ENCODE results near the gene CECR2. TPM values are rescaled to one million over a fixed set of nuclear protein-coding genes. Genes with fewer than 3 reads are reported as not detected.
A peak's percentile ranks its signal among the peaks of the same experiment; 100 is the strongest.

Gene CECR2
- total and polyA plus RNA-seq, 12 donors, result 1.1 to 9.1 (median 6.3) TPM

GRCh38 chr22:17371448-17371847 is 2.2 kb downstream of the CECR2 start:
- intact Hi-C loops (cut with DNase I), result loop anchor here in 3 of 10 donors (5.0 to 10.0 kb wide), 4 partner anchors 36 to 177 kb away; no protein-coding TSS in a partner anchor
- WGBS, 2 donors, result 54 to 59% methylated on average over 5 of the region's 5 CpGs
- H3K27me3 ChIP-seq, result peaks cover 0 to 72% (median 3%) of the 10 kb centered on the region in 7 donors
- TF ChIP-seq, protein P1, sequence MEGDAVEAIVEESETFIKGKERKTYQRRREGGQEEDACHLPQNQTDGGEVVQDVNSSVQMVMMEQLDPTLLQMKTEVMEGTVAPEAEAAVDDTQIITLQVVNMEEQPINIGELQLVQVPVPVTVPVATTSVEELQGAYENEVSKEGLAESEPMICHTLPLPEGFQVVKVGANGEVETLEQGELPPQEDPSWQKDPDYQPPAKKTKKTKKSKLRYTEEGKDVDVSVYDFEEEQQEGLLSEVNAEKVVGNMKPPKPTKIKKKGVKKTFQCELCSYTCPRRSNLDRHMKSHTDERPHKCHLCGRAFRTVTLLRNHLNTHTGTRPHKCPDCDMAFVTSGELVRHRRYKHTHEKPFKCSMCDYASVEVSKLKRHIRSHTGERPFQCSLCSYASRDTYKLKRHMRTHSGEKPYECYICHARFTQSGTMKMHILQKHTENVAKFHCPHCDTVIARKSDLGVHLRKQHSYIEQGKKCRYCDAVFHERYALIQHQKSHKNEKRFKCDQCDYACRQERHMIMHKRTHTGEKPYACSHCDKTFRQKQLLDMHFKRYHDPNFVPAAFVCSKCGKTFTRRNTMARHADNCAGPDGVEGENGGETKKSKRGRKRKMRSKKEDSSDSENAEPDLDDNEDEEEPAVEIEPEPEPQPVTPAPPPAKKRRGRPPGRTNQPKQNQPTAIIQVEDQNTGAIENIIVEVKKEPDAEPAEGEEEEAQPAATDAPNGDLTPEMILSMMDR (IDR thresholded peaks at IDR 0.05), result no peak
- no peaks in the 10 kb centered on the region for H3K9me3 ChIP-seq
- H3K27ac ChIP-seq, result peak overlapping the region in 3 of 10 donors; percentile 77 to 82 (median 81)
- ATAC-seq (no peak), DNase-seq (no peak)
- H3K4me3 ChIP-seq, result peak overlapping the region in 9 of 10 donors; percentile 55 to 88 (median 75)
- H3K4me1 ChIP-seq, result peaks cover 3 to 38% (median 24%) of the 10 kb centered on the region in 9 donors
- H3K36me3 ChIP-seq, result no peaks in the 10 kb centered on the region

DNA sequence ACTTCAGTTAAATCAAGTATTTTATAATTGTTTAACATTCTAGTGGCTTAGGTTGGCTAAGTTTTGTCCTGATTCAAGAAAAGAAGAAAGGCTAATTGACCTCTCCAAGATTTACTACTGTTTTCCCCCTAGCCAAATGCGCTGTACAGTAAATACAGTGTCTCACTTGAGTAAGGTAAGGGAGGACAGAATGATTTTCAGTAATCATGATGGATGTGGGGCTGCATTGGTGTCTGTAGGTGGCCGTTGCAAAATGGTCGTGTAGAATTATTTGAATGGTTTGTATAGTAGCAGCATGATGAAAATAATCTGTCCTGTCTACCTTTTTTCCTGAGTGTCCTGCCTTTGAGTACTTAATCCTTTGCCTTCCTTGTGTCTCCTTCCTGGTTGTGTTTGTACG is 4.6 kb downstream of the CECR2 start:
- intact Hi-C loops (cut with DNase I), result loop anchor here in 3 of 10 donors (5.0 to 10.0 kb wide), 4 partner anchors 33 to 179 kb away; no protein-coding TSS in a partner anchor
- DNase-seq, result no peak
- 89 to 90% methylated on average over 4 of the region's 4 CpGs for WGBS, 2 donors
- H3K27ac ChIP-seq, result no peak overlapping the region
- H3K4me3 ChIP-seq, result no peak overlapping the region
- no peak for ATAC-seq
- no peaks in the 10 kb centered on the region for H3K36me3 ChIP-seq
- TF ChIP-seq, protein P1 (IDR thresholded peaks at IDR 0.05), result no peak
- H3K4me1 ChIP-seq, result peaks cover 0 to 32% (median 15%) of the 10 kb centered on the region in 9 donors
- H3K27me3 ChIP-seq, result peaks cover 0 to 48% (median 0%) of the 10 kb centered on the region in 7 donors
- H3K9me3 ChIP-seq, result no peaks in the 10 kb centered on the region

GRCh38 chr22:17375914-17376614 is 6.8 kb downstream of the CECR2 start:
- no peaks in the 10 kb centered on the region for H3K36me3 ChIP-seq
- WGBS, 2 donors, result 74 to 75% methylated on average over 11 of the region's 11 CpGs
- peak overlapping the region in 1 of 10 donors; percentile 36 for H3K27ac ChIP-seq
- intact Hi-C loops (cut with DNase I), result loop anchor here in 2 of 10 donors (10.0 kb wide), 3 partner anchors 99 to 181 kb away; no protein-coding TSS in a partner anchor
- H3K9me3 ChIP-seq, result no peaks in the 10 kb centered on the region
- peak in 4 of 8 donors; percentile 14 to 79 (median 40) for ATAC-seq
- no peak for DNase-seq
- TF ChIP-seq, protein P1 (IDR thresholded peaks at IDR 0.05), result no peak
- peaks cover 0 to 42% (median 23%) of the 10 kb centered on the region in 9 donors for H3K4me1 ChIP-seq
- peaks cover 0 to 28% (median 0%) of the 10 kb centered on the region in 7 donors for H3K27me3 ChIP-seq
- no peak overlapping the region for H3K4me3 ChIP-seq

DNA sequence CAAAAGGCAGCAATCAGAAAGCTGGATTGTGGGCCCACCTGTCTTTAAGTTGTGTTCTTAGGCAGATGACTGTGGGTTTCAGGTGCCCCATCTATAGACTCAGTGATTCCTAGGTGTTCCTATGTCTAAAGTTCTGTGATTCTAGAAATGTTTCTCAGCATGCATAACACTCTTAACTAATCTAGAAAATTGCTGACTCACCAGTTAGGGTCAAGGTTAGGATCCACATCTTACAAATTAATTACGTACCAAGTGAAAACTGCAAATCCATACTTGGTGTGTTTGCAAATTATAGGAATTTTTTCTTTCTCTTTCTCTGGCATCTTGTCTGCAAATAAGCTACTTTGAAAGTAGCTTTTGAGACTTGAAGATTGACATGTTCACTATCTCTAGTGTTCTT is 7.7 kb downstream of the CECR2 start:
- ATAC-seq, result no peak

More for the DNA sequence above, 7.7 kb downstream of the CECR2 start:
- TF ChIP-seq, protein P1 (IDR thresholded peaks at IDR 0.05), result no peak
- Histone ChIP-seq H3K4me3 (no peak overlapping the region), H3K36me3 (no peaks in the 10 kb centered on the region), H3K27me3 (peaks cover 0 to 19% (median 0%) of the 10 kb centered on the region in 7 donors), H3K9me3 (no peaks in the 10 kb centered on the region), H3K27ac (peak overlapping the region in 1 of 10 donors; percentile 36), H3K4me1 (peaks cover 0 to 36% (median 26%) of the 10 kb centered on the region in 9 donors)
- 78 to 83% methylated on average over 1 of the region's 1 CpG for WGBS, 2 donors
- no peak for DNase-seq
- intact Hi-C loops (cut with DNase I), result loop anchor here in 2 of 10 donors (10.0 kb wide), 3 partner anchors 98 to 182 kb away; no protein-coding TSS in a partner anchor
